Activated B cell treated with CpG ODN at 0.5 μM for 24 hours (primary cell): ENCODE measurements around the gene FOSL1. TPM values are rescaled to one million over a fixed set of nuclear protein-coding genes. Genes with fewer than 3 reads are reported as not detected.
A peak's percentile ranks its signal among the peaks of the same experiment; 100 is the strongest.

Source experiments
- ATAC-seq: fragments of 200-7000 bp; cut with Tn5 transposase; one replicate; pipeline ENCODE4 v1.10.0; 2021; ENCODE audit warnings: low read depth, mild to moderate bottlenecking, moderate library complexity
- CTCF ChIA-PET: fragments of 350-600 bp; sonication (Branson Sonifier 250); formaldehyde crosslinking; loops from one replicate; lab custom pipeline; 2021; ENCODE audit warnings: antibody characterized with exemption; lab: Charles Lee
- POLR2A ChIA-PET: fragments of 350-600 bp; sonication (Branson Sonifier 250); formaldehyde crosslinking; loops from one replicate; lab custom pipeline; 2021; ENCODE audit warnings: antibody characterized with exemption; lab: Charles Lee
- DNase-seq: peaks from one replicate; pipeline ENCODE4 v3.0.0; 2022
- H3K27ac Mint-ChIP-seq: one replicate; pipeline ENCODE4 v1.8.0; 2020; ENCODE audit warnings: mixed read lengths
- H3K27me3 Mint-ChIP-seq: one replicate; pipeline ENCODE4 v1.8.0; 2021; ENCODE audit warnings: mixed read lengths
- H3K36me3 Mint-ChIP-seq: one replicate; pipeline ENCODE4 v1.8.0; 2021; ENCODE audit warnings: low read depth, mixed read lengths
- H3K4me1 Mint-ChIP-seq: one replicate; pipeline ENCODE4 v1.8.0; 2021; ENCODE audit warnings: mixed read lengths
- H3K4me3 Mint-ChIP-seq: one replicate; pipeline ENCODE4 v1.8.0; 2020; ENCODE audit warnings: mild to moderate bottlenecking, mixed read lengths
- H3K9me3 Mint-ChIP-seq: one replicate; pipeline ENCODE4 v1.8.0; 2020; ENCODE audit warnings: mixed read lengths
- intact Hi-C: fragments of 100-400 bp; cut with micrococcal nuclease; formaldehyde crosslinking; loops from one replicate; pipeline ENCODE4 v1.15.1; 2024
- total RNA-seq: library from RNA; stranded (reverse); gene quantifications from 2 replicates; pipeline ENCODE4 v1.2.3, GENCODE V29; 2022
- TF ChIP-seq, protein P1 (sequence below): fragments of 200-600 bp; IDR thresholded peaks from one replicate; pipeline ENCODE4 v1.8.0; 2022; ENCODE audit warnings: antibody characterized with exemption, mild to moderate bottlenecking

FOSL1 gene
- total RNA-seq, 1 donor from 2014 or later = 1.4 TPM

DNA sequence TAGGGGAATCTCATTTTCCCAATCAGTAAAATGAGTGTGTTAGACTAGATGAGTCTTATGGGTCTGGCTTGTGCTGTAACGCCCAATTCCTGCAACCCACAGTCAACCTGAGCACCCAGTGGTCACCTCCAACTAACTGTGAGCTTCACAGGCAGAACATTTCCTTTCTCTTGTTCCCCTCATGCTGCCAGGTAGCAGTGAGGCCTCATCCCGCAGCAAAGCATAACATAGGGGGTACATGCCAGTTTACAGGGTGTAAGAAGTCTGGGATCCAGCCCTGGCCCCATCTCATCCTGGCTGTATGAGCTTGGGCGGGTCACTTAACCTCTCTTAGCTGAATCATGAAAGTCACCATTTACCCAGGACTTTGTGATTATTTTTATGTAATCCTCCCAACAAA is 31.3 kb downstream of the FOSL1 start:
- Mint-ChIP-seq H3K27ac (no peak overlapping the region), H3K4me3 (no peak overlapping the region), H3K9me3 (no peaks in the 10 kb centered on the region), H3K27me3 (peaks cover 5% of the 10 kb centered on the region), H3K4me1 (peaks cover 18% of the 10 kb centered on the region), H3K36me3 (peaks cover 31% of the 10 kb centered on the region)
- intact Hi-C loops = loop anchor here (1.0 kb wide), 1 partner anchor 9 kb away; the partner anchor contains the start of gene MUS81
- TF ChIP-seq, protein P1, sequence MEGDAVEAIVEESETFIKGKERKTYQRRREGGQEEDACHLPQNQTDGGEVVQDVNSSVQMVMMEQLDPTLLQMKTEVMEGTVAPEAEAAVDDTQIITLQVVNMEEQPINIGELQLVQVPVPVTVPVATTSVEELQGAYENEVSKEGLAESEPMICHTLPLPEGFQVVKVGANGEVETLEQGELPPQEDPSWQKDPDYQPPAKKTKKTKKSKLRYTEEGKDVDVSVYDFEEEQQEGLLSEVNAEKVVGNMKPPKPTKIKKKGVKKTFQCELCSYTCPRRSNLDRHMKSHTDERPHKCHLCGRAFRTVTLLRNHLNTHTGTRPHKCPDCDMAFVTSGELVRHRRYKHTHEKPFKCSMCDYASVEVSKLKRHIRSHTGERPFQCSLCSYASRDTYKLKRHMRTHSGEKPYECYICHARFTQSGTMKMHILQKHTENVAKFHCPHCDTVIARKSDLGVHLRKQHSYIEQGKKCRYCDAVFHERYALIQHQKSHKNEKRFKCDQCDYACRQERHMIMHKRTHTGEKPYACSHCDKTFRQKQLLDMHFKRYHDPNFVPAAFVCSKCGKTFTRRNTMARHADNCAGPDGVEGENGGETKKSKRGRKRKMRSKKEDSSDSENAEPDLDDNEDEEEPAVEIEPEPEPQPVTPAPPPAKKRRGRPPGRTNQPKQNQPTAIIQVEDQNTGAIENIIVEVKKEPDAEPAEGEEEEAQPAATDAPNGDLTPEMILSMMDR = no peak
- ATAC-seq (no peak), DNase-seq (no peak)
- CTCF ChIA-PET = interaction anchor here (1.3 to 2.8 kb wide), 3 partner anchors 9 to 19 kb away, joined by 4 to 10 read pairs (median 5); partner anchors contain the start of genes FIBP and MUS81
- POLR2A ChIA-PET = interaction anchor here (0.5 to 5.2 kb wide), 7 partner anchors 10 to 93 kb away, joined by 3 to 113 read pairs (median 5); partner anchors contain the start of genes CCDC85B, CFL1 and MUS81

DNA sequence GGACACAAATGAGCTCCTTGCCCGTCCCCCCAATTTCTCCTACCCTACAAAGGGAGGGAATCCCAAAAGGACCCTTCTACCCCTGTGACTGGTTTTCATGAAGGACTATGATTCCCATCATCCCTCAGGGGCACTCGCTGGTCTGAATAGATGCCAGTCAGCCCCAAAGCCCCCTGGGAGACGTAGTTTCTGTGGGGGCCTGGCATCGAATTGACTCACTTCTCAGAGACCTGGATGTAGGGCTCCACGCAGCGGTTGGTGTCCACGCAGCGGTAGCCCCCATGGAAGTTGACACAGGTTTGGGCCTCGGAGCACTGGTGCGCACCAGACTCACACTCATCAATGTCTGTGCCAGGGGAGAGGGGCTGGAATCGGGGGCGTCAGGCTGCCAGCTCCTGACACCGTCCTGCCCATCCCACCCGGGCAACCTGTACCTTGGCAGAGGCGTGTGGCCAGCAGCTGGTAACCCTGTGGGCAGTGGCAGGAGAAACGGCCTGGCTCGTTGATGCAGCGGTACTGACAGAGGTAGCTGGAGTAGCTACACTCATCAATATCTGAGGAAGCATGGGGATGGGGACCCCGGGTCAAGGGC is 32.0 kb downstream of the FOSL1 start:
- Mint-ChIP-seq H3K27me3 (peaks cover 3% of the 10 kb centered on the region), H3K9me3 (no peaks in the 10 kb centered on the region), H3K4me1 (peaks cover 12% of the 10 kb centered on the region), H3K27ac (no peak overlapping the region), H3K4me3 (no peak overlapping the region), H3K36me3 (peaks cover 38% of the 10 kb centered on the region)
- DNase-seq (no peak), ATAC-seq (peak; percentile 69)
- TF ChIP-seq, protein P1 = no peak
- POLR2A ChIA-PET = interaction anchor here (0.9 to 5.2 kb wide), 5 partner anchors 9 to 35 kb away, joined by 4 to 113 read pairs (median 5); partner anchors contain the start of genes CCDC85B, CFL1 and MUS81
- CTCF ChIA-PET = interaction anchor here (1.5 to 2.8 kb wide), 2 partner anchors 9 to 16 kb away, joined by 5 to 10 read pairs; partner anchors contain the start of gene MUS81
- intact Hi-C loops = loop anchor here (1.0 kb wide), 1 partner anchor 8 kb away; the partner anchor contains the start of gene MUS81

DNA sequence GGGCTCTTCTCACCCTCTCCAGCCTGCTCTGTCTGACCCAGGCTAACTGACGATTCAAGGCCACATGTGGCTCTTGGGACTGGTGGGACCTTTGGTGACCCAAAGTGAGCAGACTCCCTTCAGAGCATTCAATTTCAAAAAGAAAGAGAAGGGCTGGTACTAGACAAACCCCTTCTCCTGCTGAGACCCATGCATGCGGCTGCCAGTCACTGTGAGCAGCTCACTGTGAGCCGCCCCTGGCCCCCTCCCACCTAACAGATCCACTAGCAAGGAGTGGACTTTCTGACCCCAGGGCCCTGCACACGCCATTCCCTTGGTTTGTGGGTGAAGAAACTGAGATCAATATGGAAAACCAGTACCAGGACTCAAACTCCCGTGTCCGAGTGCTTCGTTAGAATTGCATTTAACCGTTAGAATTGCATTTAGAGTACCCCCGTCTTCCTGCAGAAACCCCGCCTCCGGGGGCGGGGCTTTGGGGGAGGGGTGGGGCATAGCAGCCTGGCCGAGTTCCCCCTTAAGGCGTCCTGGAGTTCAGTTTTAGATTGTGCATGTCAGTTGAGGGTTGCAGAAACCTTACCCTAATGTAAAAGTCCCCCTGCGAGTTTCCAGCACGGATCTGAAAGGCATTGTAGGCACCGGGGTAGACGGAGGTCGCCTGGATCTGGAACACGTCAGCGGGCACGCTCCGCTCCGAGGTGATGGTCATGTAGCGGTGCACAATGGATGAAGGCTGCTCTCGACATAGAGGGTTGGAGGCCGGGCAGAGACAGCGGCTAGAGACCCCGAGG is 32.7 kb downstream of the FOSL1 start:
- Mint-ChIP-seq H3K27me3 (no peaks in the 10 kb centered on the region), H3K9me3 (no peaks in the 10 kb centered on the region), H3K4me1 (peaks cover 11% of the 10 kb centered on the region), H3K4me3 (no peak overlapping the region), H3K36me3 (peaks cover 45% of the 10 kb centered on the region), H3K27ac (peak overlapping the region; percentile 27)
- POLR2A ChIA-PET = interaction anchor here (2.8 to 5.2 kb wide), 2 partner anchors 8 to 23 kb away, joined by 7 to 113 read pairs; partner anchors contain the start of genes CCDC85B, CFL1 and MUS81
- DNase-seq (no peak), ATAC-seq (peak; percentile 29)
- CTCF ChIA-PET = interaction anchor here (2.8 kb wide), 1 partner anchor 8 kb away, joined by 10 read pairs; the partner anchor contains the start of gene MUS81
- TF ChIP-seq, protein P1 = no peak
- intact Hi-C loops = loop anchor here (1.0 kb wide), 1 partner anchor 7 kb away; the partner anchor contains the start of gene MUS81

DNA sequence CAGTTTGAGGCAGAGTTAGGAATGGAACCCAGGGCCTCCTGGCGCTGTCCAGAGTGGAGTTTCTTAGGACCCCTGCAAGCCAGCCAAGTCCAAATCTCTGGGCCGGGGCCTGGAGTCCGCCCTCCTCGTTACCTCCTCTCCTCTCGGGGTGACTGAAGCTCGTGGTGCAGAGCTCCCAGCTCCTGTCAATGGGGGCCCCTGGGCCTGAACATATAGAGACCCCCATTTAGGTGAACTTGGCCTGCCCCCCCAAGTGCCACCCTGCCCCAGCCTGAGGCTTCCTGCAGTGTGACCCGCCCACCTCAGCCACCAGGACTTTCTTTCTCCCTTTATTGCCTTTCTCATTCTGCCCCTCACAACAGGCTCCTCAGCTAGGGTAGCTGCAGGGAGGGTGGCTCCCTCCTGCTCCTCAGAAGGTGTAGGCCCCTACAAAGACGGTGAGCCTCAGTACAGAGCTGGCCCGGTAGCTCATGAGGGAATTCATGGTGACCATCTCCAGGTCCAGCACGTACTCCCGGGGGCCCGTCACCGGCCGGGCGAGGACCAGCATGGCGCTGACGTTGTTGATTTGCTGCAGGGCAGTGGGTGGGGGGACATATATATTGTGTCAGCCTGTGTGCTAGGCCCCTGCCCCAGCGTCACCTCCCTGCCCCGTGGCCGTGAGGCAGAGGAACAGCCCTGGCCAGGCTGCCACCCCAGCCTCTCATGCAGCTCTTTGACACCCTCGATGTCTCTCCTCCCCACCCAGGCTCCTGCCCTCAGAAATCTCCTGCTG is 33.5 kb downstream of the FOSL1 start:
- Mint-ChIP-seq H3K36me3 (peaks cover 48% of the 10 kb centered on the region), H3K27me3 (no peaks in the 10 kb centered on the region), H3K9me3 (no peaks in the 10 kb centered on the region), H3K4me1 (peaks cover 13% of the 10 kb centered on the region), H3K4me3 (no peak overlapping the region), H3K27ac (no peak overlapping the region)
- no peak for DNase-seq
- CTCF ChIA-PET = no interaction called here
- ATAC-seq = no peak
- POLR2A ChIA-PET = interaction anchor here (0.5 to 0.6 kb wide), 2 partner anchors 112 to 444 kb away, joined by 3 to 5 read pairs; partner anchors contain the start of gene NEAT1
- TF ChIP-seq, protein P1 = no peak
- intact Hi-C loops = no loop called here
